ENCODE data around the gene SLAMF9.

Gene SLAMF9

GRCh38 chr1:159953536-159954515 is at the start of gene SLAMF9:
Gene SLAMF9 (minus strand): TSS chr1:159954237. CDS start chr1:159954137, 100 bp downstream.
- DNase-seq (ENCODE audit: low spot score) (no peak), FAIRE-seq (no peak)

- FAIRE-seq, result no peak
Observed at GRCh38 chr1:160001440-160001839, 47.4 kb upstream of the SLAMF9 start.

DNA sequence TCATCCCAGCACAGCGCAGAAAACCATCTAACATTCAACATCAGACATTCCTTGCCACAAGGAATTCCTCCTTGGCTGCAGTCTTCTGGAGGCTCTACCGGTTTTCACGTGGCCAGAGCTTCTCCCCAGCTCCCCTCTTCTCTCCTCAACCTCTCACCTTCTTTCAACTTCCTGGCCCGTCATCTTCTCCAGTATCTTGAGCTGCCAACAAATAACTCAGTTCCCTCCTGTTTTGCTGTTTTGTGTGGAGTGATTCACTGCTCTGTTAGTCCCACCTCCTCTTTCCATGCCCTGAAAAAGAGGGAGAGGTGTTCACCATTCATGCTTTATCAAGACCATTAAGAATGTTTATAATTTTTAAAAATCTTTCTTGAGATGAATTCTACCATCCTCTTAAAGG is 45.2 kb upstream of the SLAMF9 start:
- FAIRE-seq, result no peak
- DNase-seq (ENCODE audit: low spot score), result no peak

More at GRCh38 chr1:160001440-160001839, 47.4 kb upstream of the SLAMF9 start:
- no peak for DNase-seq (ENCODE audit: low spot score)

GRCh38 chr1:159996653-159997052 is 42.6 kb upstream of the SLAMF9 start:
- FAIRE-seq, result no peak
- DNase-seq (ENCODE audit: low spot score), result peak; percentile 44

DNA sequence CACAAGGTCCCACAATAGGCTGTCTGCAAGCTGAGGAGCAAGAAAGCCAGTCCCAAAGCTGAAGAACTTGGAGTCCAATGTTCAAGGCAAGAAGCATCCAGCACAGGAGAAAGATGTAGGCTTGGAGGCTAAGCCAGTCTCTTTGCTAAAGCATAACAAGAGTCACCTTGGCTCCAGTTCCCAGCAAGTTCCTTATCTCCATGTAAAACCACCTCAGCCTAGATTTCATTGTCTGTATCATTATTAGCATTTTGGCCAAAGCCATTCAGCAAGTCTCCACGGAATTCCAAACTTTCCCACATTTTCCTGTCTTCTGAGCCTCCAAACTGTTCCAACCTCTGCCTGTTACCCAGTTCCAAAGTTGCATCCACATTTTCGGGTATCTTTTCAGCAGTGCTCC is 40.9 kb upstream of the SLAMF9 start:
- FAIRE-seq, result no peak
- DNase-seq (ENCODE audit: low spot score), result no peak

DNA sequence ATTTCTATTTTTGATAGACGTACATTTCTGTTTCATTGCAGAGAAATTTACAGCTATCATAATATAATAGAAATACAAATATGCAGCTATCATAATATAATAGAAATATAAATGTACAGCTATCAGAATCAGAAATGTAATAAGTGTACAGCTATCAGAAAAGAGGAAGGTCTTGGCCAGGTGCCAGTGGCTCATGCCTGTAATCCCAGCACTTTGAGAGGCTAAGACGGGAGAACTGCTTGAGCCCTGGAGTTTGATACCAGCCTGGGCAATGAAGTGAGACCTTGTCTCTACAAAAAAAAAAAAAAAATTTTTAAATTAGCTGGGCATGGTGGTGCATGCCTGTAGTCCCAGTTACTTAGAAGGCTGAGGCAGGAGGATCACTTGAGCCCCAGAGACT is 39.9 kb upstream of the SLAMF9 start:
- no peak for FAIRE-seq
- no peak for DNase-seq (ENCODE audit: low spot score)

DNA sequence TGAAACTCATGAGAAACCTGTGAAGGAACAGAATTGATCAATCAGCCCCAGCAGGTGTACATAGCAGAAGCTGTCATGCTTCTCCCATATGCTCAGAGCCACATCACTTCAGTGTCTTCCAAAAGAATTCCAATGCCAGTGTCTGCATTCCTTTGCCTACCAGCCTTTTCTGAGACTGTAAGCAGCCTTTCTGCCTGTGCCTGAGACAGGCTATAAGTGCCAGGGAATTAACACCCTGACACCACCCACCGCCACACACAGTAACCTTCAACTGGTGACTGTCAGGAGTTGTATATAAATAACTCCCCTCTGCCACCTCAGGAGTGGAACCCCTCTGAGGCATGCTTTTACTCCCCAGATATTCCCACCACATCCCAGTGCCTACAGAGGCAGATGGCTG is 38.1 kb upstream of the SLAMF9 start:
- no peak for FAIRE-seq
- no peak for DNase-seq (ENCODE audit: low spot score)

DNA sequence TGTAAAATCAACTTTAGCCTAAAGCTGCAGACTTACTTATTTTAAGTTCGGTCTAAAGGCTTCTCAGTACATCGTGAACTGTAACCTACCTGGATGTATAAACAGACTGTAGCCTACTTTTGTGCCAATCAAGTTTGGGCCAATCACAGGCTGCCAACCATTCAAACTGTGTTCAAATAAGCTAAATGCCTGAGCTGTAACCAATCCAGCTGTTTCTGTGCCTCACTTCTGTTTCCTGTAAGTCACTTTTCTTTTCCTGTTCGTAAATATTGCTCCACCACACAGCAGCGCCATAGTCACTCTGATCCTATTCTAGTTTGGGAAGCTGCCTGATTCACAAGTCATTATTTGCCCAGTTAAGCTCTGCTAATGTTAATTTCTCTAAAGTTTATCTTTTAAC is 37.5 kb upstream of the SLAMF9 start:
- DNase-seq (ENCODE audit: low spot score) (no peak), FAIRE-seq (no peak)

DNA sequence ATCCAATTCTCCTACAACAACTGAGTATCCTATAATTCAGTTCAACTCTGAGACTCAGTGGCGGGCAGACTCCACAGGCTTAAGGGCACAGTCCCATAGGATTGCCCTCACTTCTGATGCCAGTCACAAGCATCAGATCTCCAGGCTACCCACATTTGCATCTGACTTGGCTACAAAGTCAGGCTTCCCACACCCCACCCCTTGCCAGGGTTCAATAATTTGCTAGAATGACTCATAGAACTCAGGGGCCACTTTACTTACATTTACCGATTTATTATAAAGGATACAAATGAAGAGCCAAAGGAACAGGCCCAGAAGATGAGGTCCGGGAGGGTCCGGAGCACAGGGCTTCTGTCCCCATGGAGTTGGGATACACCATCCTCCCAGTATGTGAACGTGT is 36.0 kb upstream of the SLAMF9 start:
- DNase-seq (ENCODE audit: low spot score) (no peak), FAIRE-seq (no peak)

DNA sequence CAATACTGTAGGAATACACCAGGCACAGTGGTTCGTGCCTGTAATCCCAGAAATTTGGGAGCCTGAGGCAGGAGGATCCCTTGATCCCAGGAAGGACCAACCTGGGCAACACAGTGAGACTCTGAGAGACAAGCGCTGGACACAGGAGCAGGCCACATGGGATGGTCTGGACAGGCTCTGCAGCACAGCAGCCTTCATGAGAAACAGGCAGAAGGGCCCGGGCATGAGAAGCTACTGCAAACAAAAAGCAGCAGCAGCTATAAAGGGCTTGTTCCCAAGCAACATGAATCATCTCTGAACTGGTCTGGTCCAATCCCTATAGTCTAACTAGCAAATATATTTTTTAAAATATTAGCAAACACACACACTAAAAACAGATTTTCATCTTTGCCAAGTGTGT is 35.5 kb upstream of the SLAMF9 start:
- FAIRE-seq (no peak), DNase-seq (ENCODE audit: low spot score) (no peak)

DNA sequence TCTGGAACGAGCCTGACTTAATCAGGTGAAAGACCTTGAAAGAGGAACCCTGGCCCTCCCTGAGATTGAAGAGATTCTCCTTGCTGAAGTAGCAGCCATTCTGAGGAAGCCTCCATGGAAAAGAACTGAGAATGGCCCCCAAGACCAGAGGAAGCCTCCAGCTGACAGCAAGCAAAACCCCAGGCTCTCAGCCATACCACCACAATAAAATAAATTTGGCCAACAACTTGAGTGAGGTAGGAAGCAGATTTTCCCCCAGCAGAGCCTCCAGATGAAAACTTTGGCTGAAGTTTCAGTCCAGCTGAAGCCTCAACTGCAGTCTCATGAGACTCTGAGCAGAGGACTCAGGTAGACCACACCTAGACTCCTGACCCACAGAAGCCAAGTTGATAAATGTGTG is 34.0 kb upstream of the SLAMF9 start:
- FAIRE-seq (no peak), DNase-seq (ENCODE audit: low spot score) (no peak)

DNA sequence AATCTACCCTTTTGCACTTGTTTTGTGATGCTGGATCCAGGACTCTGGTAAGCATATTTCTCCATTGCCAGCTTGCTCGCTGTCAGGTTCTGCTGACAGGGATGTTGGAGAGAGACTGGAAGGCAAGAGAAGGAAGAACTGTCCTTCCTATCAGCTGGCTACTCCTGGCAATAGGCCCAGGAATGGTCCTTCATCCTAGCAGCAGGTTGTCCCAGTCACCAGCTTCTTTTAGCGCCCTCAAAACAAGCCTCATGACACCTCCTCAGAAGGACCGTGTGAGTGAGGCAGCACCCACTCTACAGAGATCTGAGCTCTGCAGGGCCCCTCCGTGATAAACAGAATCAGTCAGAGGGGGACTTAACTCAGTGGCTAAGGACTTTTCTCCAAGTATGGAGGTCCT is 33.1 kb upstream of the SLAMF9 start:
- DNase-seq (ENCODE audit: low spot score) (no peak), FAIRE-seq (no peak)

GRCh38 chr1:159986531-159986930 is 32.5 kb upstream of the SLAMF9 start:
- no peak for DNase-seq (ENCODE audit: low spot score)
- no peak for FAIRE-seq

GRCh38 chr1:159986093-159986492 is 32.1 kb upstream of the SLAMF9 start:
- DNase-seq (ENCODE audit: low spot score) (no peak), FAIRE-seq (no peak)

GRCh38 chr1:159985473-159985872 is 31.4 kb upstream of the SLAMF9 start:
- DNase-seq (ENCODE audit: low spot score) (no peak), FAIRE-seq (no peak)

DNA sequence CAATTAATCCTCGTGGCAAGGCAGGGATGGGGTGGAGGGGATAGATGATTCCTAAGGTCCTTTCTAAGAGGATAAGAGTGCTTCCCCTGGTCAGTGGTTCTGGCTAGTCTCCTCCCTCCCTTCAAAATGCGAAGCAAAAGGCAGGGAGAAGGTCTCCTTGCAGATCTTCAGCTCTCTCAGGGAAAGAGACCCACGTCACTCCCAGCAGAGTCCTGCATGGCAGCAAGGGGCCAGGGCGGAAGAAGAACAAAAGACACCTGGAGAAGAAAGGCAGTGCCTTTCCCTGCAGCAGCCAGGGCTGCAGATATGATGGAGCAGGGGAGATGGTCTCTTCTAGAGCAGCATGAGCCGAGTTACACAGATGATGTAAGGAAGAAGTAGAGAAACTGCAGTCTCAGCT is 29.6 kb upstream of the SLAMF9 start:
- DNase-seq (ENCODE audit: low spot score) (no peak), FAIRE-seq (no peak)

DNA sequence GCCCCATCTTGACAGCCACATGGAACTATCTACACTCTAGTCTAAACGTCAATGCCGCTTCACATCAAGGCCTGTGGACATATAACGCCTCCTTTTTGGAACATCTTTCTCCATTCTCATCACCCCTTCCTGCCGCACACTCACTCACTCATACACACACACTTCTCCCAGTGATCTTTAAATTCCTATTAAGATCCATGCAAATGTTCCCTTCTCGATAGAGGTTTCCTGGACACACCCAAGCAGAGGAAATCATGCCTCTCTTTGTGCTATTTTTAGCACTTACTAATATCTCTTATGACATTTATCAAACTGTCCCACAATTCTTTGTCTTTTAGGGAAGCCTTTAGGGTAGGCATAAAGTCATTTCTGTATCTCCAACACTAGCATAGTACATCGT is 28.2 kb upstream of the SLAMF9 start:
- FAIRE-seq (no peak), DNase-seq (ENCODE audit: low spot score) (no peak)

- no peak for DNase-seq (ENCODE audit: low spot score)
- FAIRE-seq, result no peak
Observed at GRCh38 chr1:159981351-159982055, 27.5 kb upstream of the SLAMF9 start.

GRCh38 chr1:159980786-159981185 is 26.7 kb upstream of the SLAMF9 start:
- no peak for FAIRE-seq

DNA sequence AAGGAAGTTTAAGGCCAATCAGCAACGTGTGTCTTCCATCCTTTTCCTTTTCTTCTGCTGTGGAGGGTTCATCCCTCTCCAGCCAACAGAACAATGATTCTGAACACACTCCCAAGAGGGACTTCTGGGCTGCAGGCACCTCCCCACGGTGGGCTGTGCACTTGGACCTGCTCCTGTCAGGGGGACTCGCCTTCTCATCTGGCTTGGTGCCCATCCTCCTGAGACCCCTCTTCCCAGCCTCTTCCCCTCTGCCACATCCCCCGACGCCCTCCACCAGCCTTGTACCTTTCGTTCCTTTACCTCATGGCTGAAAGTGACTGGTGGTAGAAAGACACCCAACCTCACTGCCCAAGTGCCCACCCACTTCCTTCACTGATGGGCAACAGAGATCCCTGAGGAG is 26.0 kb upstream of the SLAMF9 start:
- DNase-seq (ENCODE audit: low spot score) (no peak), FAIRE-seq (no peak)

More at GRCh38 chr1:159980786-159981185, 26.7 kb upstream of the SLAMF9 start:
- no peak for DNase-seq (ENCODE audit: low spot score)

GRCh38 chr1:159979257-159979656 is 25.2 kb upstream of the SLAMF9 start:
- FAIRE-seq, result no peak

DNA sequence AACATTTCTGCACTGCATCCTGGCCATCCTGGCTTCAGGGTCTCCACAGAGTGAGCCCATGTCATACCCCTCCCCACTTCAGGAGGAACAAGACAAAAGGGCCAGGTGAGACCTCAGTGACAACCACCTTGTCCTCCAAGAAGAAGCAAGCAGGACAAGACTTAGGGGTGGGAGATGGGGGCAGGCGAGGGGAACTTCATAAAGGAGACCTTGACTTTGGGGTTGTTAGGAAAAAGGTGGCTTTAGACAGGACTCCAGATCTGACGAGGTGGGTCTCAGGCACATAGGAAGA is 24.0 kb upstream of the SLAMF9 start:
- FAIRE-seq (no peak), DNase-seq (ENCODE audit: low spot score) (no peak)

More at GRCh38 chr1:159979257-159979656, 25.2 kb upstream of the SLAMF9 start:
- no peak for DNase-seq (ENCODE audit: low spot score)
